ENCODE measurements around the gene ELAVL4. TPM values are rescaled to one million over a fixed set of nuclear protein-coding genes. Genes with fewer than 3 reads are reported as not detected.
"Not testable (repeated sequence)": the region's sequence is repeated elsewhere in the genome, so short reads cannot be mapped to it uniquely, and the experiment has no call there.

Gene ELAVL4
- total RNA-seq, 1 donor from 2014 or later: 0.45 TPM

- DNase-seq (ENCODE audit: low spot score): no peak
These were observed 14.4 kb downstream of the ELAVL4 start for GRCh38 chr1:50123071-50123470.

GRCh38 chr1:50126927-50127715 is 18.4 kb downstream of the ELAVL4 start:
- DNase-seq (ENCODE audit: low spot score): no peak

- no peak for DNase-seq (ENCODE audit: low spot score)
These were observed 20.5 kb downstream of the ELAVL4 start for GRCh38 chr1:50129201-50129600.

GRCh38 chr1:50132347-50132894 is 23.7 kb downstream of the ELAVL4 start:
- no peak for DNase-seq (ENCODE audit: low spot score)

- DNase-seq (ENCODE audit: low spot score): no peak
These were observed 27.0 kb downstream of the ELAVL4 start for GRCh38 chr1:50135716-50136115.

GRCh38 chr1:50139339-50140181 is 30.8 kb downstream of the ELAVL4 start:
- DNase-seq (ENCODE audit: low spot score): no peak

- DNase-seq (ENCODE audit: low spot score): no peak
These were observed 31.4 kb downstream of the ELAVL4 start for GRCh38 chr1:50140182-50140447.

GRCh38 chr1:50147191-50147850 is 38.6 kb downstream of the ELAVL4 start:
- no peak for DNase-seq (ENCODE audit: low spot score)

GRCh38 chr1:50148142-50148923 is 39.6 kb downstream of the ELAVL4 start:
- DNase-seq (ENCODE audit: low spot score): no peak

- DNase-seq (ENCODE audit: low spot score): no peak
These were observed 43.5 kb downstream of the ELAVL4 start for GRCh38 chr1:50152236-50152635.

GRCh38 chr1:50155541-50155940 is 46.8 kb downstream of the ELAVL4 start:
- no peak for DNase-seq (ENCODE audit: low spot score)

- no peak for DNase-seq (ENCODE audit: low spot score)
These were observed 47.7 kb downstream of the ELAVL4 start for GRCh38 chr1:50156241-50157010.

- DNase-seq (ENCODE audit: low spot score): no peak
These were observed 48.7 kb downstream of the ELAVL4 start for GRCh38 chr1:50157306-50157941.

GRCh38 chr1:50158421-50158820 is 49.7 kb downstream of the ELAVL4 start:
- no peak for DNase-seq (ENCODE audit: low spot score)

- no peak for DNase-seq (ENCODE audit: low spot score)
These were observed 55.0 kb downstream of the ELAVL4 start for GRCh38 chr1:50163680-50164079.

- not testable (repeated sequence) for DNase-seq (ENCODE audit: low spot score)
These were observed 57.6 kb downstream of the ELAVL4 start for GRCh38 chr1:50166351-50166750.

GRCh38 chr1:50172299-50172698 is 63.6 kb downstream of the ELAVL4 start:
- no peak for DNase-seq (ENCODE audit: low spot score)

GRCh38 chr1:50174101-50174500 is 65.4 kb downstream of the ELAVL4 start:
- DNase-seq (ENCODE audit: low spot score): no peak

GRCh38 chr1:50175719-50176639 is 67.3 kb downstream of the ELAVL4 start:
- DNase-seq (ENCODE audit: low spot score): no peak

Data from mesenteric fat pad (tissue), 1 donor.